Measurements from ENCODE around the gene LRRC32. TPM values are rescaled to one million over a fixed set of nuclear protein-coding genes. Genes with fewer than 3 reads are reported as not detected.

Gene LRRC32
- total RNA-seq, 2 experiments from 2014 or later, result 0.82 to 0.87 TPM

- Mint-ChIP-seq H3K27me3 (peaks cover 7% of the 10 kb centered on the region), H3K4me1 (no peaks in the 10 kb centered on the region), H3K27ac (no peak overlapping the region), H3K36me3 (ENCODE audit: low read depth) (no peaks in the 10 kb centered on the region), H3K9me3 (no peaks in the 10 kb centered on the region), H3K4me3 (no peak overlapping the region)
- CTCF ChIA-PET, result interaction anchor here (1.7 kb wide), 1 partner anchor 16 kb away, joined by 4 read pairs; no protein-coding TSS in a partner anchor
- POLR2A ChIA-PET, result interaction anchor here (0.5 to 0.6 kb wide), 2 partner anchors 233 to 595 kb away, joined by 3 read pairs; no protein-coding TSS in a partner anchor
- DNase-seq, result no peak
Measured at GRCh38 chr11:76705826-76706225, 35.3 kb upstream of the LRRC32 start.

GRCh38 chr11:76704171-76704948 is 33.8 kb upstream of the LRRC32 start:
- DNase-seq, result no peak
- Mint-ChIP-seq H3K27ac (no peak overlapping the region), H3K36me3 (ENCODE audit: low read depth) (no peaks in the 10 kb centered on the region), H3K9me3 (no peaks in the 10 kb centered on the region), H3K4me1 (no peaks in the 10 kb centered on the region), H3K27me3 (peaks cover 7% of the 10 kb centered on the region), H3K4me3 (no peak overlapping the region)
- ChIA-PET POLR2A (no interaction called here), CTCF (interaction anchor here (0.9 kb wide), 1 partner anchor 8 kb away, joined by 3 read pairs; no protein-coding TSS in a partner anchor)

- no peak overlapping the region for H3K4me3 Mint-ChIP-seq
- DNase-seq, result no peak
- H3K36me3 Mint-ChIP-seq (ENCODE audit: low read depth), result no peaks in the 10 kb centered on the region
- no peak overlapping the region for H3K27ac Mint-ChIP-seq
- H3K27me3 Mint-ChIP-seq, result peaks cover 7% of the 10 kb centered on the region
- CTCF ChIA-PET, result interaction anchor here (0.9 kb wide), 1 partner anchor 9 kb away, joined by 3 read pairs; no protein-coding TSS in a partner anchor
- POLR2A ChIA-PET, result no interaction called here
- no peaks in the 10 kb centered on the region for H3K4me1 Mint-ChIP-seq
- H3K9me3 Mint-ChIP-seq, result no peaks in the 10 kb centered on the region
Measured at GRCh38 chr11:76703707-76704106, 33.2 kb upstream of the LRRC32 start.

GRCh38 chr11:76702336-76703128 is 32.0 kb upstream of the LRRC32 start:
- Mint-ChIP-seq H3K27ac (no peak overlapping the region), H3K4me3 (no peak overlapping the region), H3K9me3 (no peaks in the 10 kb centered on the region), H3K4me1 (no peaks in the 10 kb centered on the region), H3K36me3 (ENCODE audit: low read depth) (no peaks in the 10 kb centered on the region), H3K27me3 (peaks cover 7% of the 10 kb centered on the region)
- POLR2A ChIA-PET, result no interaction called here
- CTCF ChIA-PET, result interaction anchor here (0.8 to 1.0 kb wide), 3 partner anchors 9 to 18 kb away, joined by 3 to 4 read pairs (median 3); no protein-coding TSS in a partner anchor
- no peak for DNase-seq

DNA sequence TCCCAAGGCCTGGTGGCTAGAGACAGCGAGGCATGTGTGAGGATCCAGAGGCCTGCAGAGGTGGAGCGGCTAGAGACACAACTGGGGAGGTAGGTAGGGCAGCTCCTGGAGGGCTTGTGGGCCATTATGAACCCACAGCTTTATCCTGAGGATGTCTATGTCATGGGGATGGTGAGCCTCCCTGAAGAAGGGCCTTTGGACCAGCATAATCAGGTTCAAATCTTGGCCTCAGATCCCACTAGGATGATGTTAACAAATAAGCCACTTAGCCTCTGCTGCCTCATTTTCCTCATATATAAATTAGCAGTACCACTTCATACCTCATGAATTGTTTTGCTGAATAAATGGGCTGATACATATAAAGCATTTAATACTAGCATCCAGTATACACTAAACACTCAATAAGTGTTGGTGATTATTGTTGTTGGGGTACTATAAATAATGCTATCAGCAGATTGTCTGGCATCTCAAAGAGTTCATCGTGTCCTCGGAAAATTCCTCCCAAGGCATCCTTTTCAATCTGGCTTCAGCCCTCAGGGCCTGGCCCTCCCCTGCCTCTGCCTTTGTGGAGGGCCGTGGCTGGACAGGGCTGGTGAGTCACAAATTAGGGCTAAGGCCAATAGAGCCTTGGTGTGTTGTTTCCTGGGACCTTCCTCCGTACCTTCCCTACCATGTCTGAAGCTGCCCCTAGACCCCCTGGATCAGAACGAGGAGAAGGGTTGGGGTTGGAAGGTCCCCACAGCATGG is 30.9 kb upstream of the LRRC32 start:
- CTCF ChIA-PET, result interaction anchor here (0.8 kb wide), 1 partner anchor 19 kb away, joined by 4 read pairs; no protein-coding TSS in a partner anchor
- no peak overlapping the region for H3K4me3 Mint-ChIP-seq
- no peak overlapping the region for H3K27ac Mint-ChIP-seq
- peaks cover 7% of the 10 kb centered on the region for H3K27me3 Mint-ChIP-seq
- no peaks in the 10 kb centered on the region for H3K4me1 Mint-ChIP-seq
- DNase-seq, result no peak
- no peaks in the 10 kb centered on the region for H3K36me3 Mint-ChIP-seq (ENCODE audit: low read depth)
- POLR2A ChIA-PET, result no interaction called here
- no peaks in the 10 kb centered on the region for H3K9me3 Mint-ChIP-seq

- POLR2A ChIA-PET, result no interaction called here
- DNase-seq, result no peak
Measured at GRCh38 chr11:76700177-76701100, 29.9 kb upstream of the LRRC32 start.

DNA sequence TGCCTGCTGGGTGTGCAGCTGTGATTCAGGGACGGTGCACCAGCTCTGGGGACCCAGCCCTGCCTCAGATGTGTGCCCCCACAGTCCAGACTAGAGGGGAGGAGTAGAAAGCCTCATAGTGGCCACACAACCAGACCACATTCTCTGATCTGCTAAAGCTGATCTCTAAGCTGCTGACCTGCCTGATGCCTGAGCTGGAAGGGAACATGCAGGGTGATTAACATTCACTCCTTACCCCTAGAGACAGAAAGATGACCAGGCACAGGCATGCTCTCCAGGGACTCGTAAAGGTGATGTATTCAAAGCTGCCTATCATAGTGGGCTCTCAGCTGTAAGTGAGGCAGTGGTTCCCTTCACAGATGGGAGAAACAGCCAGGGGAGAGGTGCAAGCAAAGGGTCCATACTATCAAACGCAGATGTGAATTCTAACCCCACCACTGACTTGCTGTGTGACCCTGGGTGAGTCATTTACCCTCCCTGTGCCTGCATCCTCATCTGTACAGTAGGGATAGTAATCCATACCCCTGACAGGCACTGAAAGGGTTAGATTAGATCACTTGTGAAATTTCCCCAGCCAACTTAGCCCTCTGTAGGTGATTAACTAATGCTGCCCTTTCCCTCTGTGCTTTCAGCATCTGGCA is 29.0 kb upstream of the LRRC32 start:
- no peak for DNase-seq
- Mint-ChIP-seq H3K36me3 (ENCODE audit: low read depth) (no peaks in the 10 kb centered on the region), H3K27ac (no peak overlapping the region), H3K9me3 (no peaks in the 10 kb centered on the region), H3K4me1 (peaks cover 6% of the 10 kb centered on the region), H3K27me3 (peaks cover 7% of the 10 kb centered on the region), H3K4me3 (no peak overlapping the region)
- ChIA-PET POLR2A (no interaction called here), CTCF (interaction anchor here (0.5 kb wide), 1 partner anchor 1494 kb away, joined by 3 read pairs; no protein-coding TSS in a partner anchor)

More at GRCh38 chr11:76700177-76701100, 29.9 kb upstream of the LRRC32 start:
- Mint-ChIP-seq H3K27me3 (peaks cover 8% of the 10 kb centered on the region), H3K27ac (no peak overlapping the region), H3K4me3 (no peak overlapping the region), H3K36me3 (ENCODE audit: low read depth) (no peaks in the 10 kb centered on the region), H3K4me1 (peaks cover 4% of the 10 kb centered on the region), H3K9me3 (no peaks in the 10 kb centered on the region)
- CTCF ChIA-PET, result no interaction called here

GRCh38 chr11:76698321-76699043 is 27.9 kb upstream of the LRRC32 start:
- Mint-ChIP-seq H3K4me1 (peaks cover 6% of the 10 kb centered on the region), H3K9me3 (no peaks in the 10 kb centered on the region), H3K27ac (no peak overlapping the region), H3K4me3 (no peak overlapping the region), H3K36me3 (ENCODE audit: low read depth) (no peaks in the 10 kb centered on the region), H3K27me3 (peaks cover 5% of the 10 kb centered on the region)
- no peak for DNase-seq
- ChIA-PET CTCF (no interaction called here), POLR2A (no interaction called here)

GRCh38 chr11:76696756-76697155 is 26.2 kb upstream of the LRRC32 start:
- peaks cover 13% of the 10 kb centered on the region for H3K27me3 Mint-ChIP-seq
- CTCF ChIA-PET, result no interaction called here
- peaks cover 6% of the 10 kb centered on the region for H3K4me1 Mint-ChIP-seq
- H3K9me3 Mint-ChIP-seq, result no peaks in the 10 kb centered on the region
- DNase-seq, result no peak
- H3K27ac Mint-ChIP-seq, result no peak overlapping the region
- H3K4me3 Mint-ChIP-seq, result no peak overlapping the region
- no peaks in the 10 kb centered on the region for H3K36me3 Mint-ChIP-seq (ENCODE audit: low read depth)
- POLR2A ChIA-PET, result no interaction called here

DNA sequence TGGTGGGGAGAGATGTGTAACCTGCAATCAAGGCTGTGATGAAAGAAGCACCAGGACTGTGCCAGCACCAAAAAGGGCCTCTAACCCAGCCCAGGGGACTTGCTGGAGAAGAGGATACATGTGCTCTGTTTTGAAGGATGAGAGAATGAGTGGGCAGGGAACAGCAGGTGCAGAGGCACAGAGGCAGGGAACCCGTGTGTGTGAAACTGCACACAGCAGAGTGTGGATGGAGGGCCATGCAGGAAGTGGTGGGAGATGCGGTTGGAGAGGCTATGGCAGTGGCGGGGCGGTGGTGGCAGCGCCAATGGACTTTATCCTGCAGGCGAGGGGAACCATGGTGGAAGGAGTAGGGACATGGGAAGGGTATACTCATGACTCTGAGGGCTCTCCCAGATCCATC is 25.2 kb upstream of the LRRC32 start:
- ChIA-PET POLR2A (no interaction called here), CTCF (no interaction called here)
- H3K4me1 Mint-ChIP-seq, result peaks cover 6% of the 10 kb centered on the region
- no peaks in the 10 kb centered on the region for H3K36me3 Mint-ChIP-seq (ENCODE audit: low read depth)
- no peak for DNase-seq
- no peaks in the 10 kb centered on the region for H3K9me3 Mint-ChIP-seq
- peaks cover 13% of the 10 kb centered on the region for H3K27me3 Mint-ChIP-seq
- no peak overlapping the region for H3K4me3 Mint-ChIP-seq
- H3K27ac Mint-ChIP-seq, result no peak overlapping the region

DNA sequence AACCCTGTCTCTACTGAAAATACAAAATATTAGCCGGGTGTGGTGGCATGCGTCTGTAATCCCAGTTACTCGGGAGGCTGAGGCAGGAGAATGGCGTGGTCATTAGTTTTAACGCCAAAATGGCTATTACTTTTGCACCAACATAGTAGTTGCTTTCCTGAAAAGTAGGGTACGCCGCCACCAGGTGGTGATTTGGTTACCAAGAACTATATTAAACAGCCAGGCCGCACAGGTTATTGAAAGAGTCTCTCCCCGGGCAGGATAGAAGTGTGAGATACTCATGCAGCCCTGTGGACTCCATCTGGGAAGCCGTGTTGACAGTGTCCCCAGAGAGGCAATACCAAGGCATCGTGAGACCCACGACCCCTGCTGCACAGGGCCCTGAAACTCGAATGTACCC is 24.6 kb upstream of the LRRC32 start:
- Mint-ChIP-seq H3K9me3 (no peaks in the 10 kb centered on the region), H3K27me3 (peaks cover 13% of the 10 kb centered on the region), H3K4me1 (peaks cover 6% of the 10 kb centered on the region), H3K27ac (no peak overlapping the region), H3K4me3 (no peak overlapping the region), H3K36me3 (ENCODE audit: low read depth) (no peaks in the 10 kb centered on the region)
- no peak for DNase-seq
- CTCF ChIA-PET, result interaction anchor here (0.7 kb wide), 1 partner anchor 555 kb away, joined by 3 read pairs; no protein-coding TSS in a partner anchor
- POLR2A ChIA-PET, result no interaction called here

All from activated CD4-positive, alpha-beta T cell treated with anti-CD3 and anti-CD28 coated beads, Interleukin-2, amount 10 ng/mL, durations not matched to agents 7 days and 5 days (primary cell).